ENCODE measurements around the gene PAX7. TPM values are rescaled to one million over a fixed set of nuclear protein-coding genes. Genes with fewer than 3 reads are reported as not detected.

PAX7 gene
- total and polyA plus RNA-seq, 2 experiments from 2014 or later = 0.03 TPM; not detected in 1

DNA sequence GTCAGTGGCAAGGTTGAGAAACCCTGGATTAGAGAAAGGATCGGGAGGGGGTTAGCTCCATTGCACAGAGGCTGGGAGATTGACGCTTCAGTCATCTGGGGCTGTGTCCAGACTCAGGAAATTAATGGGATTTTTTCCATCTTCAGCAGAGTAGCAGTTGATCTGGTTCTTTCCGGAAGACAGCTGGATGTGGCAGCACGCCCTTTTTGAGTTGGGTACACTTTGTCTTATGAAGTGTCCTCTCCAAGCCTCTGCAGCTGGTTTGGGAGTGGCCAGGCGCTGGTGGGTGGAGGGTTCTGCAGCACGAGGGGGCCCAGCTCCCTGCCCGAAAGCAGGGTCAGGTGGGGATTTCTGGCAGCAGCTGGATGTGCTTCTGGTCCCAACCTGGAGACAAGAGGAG lies 133.7 kb downstream of the PAX7 start:
- TF ChIP-seq ZNF114 (CRISPR knock-in tag; IDR thresholded peaks at IDR 0.05) = no peak
- TF ChIP-seq POLR2AphosphoS5 (IDR thresholded peaks at IDR 0.05; ENCODE audit: low read depth) = no peak
- no peak for TF ChIP-seq EZH2 (IDR thresholded peaks at IDR 0.05; ENCODE audit: low read depth, unreplicated experiment)
- no peak for TF ChIP-seq JUNB (IDR thresholded peaks at IDR 0.05; ENCODE audit: unreplicated experiment)
- no peak for TF ChIP-seq STAT1 (IDR thresholded peaks at IDR 0.05; ENCODE audit: unreplicated experiment)
- TF ChIP-seq, protein P1, sequence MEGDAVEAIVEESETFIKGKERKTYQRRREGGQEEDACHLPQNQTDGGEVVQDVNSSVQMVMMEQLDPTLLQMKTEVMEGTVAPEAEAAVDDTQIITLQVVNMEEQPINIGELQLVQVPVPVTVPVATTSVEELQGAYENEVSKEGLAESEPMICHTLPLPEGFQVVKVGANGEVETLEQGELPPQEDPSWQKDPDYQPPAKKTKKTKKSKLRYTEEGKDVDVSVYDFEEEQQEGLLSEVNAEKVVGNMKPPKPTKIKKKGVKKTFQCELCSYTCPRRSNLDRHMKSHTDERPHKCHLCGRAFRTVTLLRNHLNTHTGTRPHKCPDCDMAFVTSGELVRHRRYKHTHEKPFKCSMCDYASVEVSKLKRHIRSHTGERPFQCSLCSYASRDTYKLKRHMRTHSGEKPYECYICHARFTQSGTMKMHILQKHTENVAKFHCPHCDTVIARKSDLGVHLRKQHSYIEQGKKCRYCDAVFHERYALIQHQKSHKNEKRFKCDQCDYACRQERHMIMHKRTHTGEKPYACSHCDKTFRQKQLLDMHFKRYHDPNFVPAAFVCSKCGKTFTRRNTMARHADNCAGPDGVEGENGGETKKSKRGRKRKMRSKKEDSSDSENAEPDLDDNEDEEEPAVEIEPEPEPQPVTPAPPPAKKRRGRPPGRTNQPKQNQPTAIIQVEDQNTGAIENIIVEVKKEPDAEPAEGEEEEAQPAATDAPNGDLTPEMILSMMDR (conservative IDR thresholded peaks at IDR 0.05; ENCODE audit: low read depth in 2 of 2) = no peak
- no peak for TF ChIP-seq ZNF331 (CRISPR knock-in tag; IDR thresholded peaks at IDR 0.05; ENCODE audit: low read depth)
- no peak for TF ChIP-seq CREB1 (CRISPR knock-in tag; IDR thresholded peaks at IDR 0.05; ENCODE audit: low read depth)
- TF ChIP-seq, protein P2, sequence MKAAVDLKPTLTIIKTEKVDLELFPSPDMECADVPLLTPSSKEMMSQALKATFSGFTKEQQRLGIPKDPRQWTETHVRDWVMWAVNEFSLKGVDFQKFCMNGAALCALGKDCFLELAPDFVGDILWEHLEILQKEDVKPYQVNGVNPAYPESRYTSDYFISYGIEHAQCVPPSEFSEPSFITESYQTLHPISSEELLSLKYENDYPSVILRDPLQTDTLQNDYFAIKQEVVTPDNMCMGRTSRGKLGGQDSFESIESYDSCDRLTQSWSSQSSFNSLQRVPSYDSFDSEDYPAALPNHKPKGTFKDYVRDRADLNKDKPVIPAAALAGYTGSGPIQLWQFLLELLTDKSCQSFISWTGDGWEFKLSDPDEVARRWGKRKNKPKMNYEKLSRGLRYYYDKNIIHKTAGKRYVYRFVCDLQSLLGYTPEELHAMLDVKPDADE (IDR thresholded peaks at IDR 0.05) = no peak
- TF ChIP-seq NANOG (IDR thresholded peaks at IDR 0.05; ENCODE audit: borderline replicate concordance) = no peak
- TF ChIP-seq, protein P3, sequence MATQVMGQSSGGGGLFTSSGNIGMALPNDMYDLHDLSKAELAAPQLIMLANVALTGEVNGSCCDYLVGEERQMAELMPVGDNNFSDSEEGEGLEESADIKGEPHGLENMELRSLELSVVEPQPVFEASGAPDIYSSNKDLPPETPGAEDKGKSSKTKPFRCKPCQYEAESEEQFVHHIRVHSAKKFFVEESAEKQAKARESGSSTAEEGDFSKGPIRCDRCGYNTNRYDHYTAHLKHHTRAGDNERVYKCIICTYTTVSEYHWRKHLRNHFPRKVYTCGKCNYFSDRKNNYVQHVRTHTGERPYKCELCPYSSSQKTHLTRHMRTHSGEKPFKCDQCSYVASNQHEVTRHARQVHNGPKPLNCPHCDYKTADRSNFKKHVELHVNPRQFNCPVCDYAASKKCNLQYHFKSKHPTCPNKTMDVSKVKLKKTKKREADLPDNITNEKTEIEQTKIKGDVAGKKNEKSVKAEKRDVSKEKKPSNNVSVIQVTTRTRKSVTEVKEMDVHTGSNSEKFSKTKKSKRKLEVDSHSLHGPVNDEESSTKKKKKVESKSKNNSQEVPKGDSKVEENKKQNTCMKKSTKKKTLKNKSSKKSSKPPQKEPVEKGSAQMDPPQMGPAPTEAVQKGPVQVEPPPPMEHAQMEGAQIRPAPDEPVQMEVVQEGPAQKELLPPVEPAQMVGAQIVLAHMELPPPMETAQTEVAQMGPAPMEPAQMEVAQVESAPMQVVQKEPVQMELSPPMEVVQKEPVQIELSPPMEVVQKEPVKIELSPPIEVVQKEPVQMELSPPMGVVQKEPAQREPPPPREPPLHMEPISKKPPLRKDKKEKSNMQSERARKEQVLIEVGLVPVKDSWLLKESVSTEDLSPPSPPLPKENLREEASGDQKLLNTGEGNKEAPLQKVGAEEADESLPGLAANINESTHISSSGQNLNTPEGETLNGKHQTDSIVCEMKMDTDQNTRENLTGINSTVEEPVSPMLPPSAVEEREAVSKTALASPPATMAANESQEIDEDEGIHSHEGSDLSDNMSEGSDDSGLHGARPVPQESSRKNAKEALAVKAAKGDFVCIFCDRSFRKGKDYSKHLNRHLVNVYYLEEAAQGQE (IDR thresholded peaks at IDR 0.05; ENCODE audit: unreplicated experiment) = no peak
- TF ChIP-seq EZH2phosphoT487 (IDR thresholded peaks at IDR 0.05; ENCODE audit: unreplicated experiment) = no peak
- TF ChIP-seq, protein P4, sequence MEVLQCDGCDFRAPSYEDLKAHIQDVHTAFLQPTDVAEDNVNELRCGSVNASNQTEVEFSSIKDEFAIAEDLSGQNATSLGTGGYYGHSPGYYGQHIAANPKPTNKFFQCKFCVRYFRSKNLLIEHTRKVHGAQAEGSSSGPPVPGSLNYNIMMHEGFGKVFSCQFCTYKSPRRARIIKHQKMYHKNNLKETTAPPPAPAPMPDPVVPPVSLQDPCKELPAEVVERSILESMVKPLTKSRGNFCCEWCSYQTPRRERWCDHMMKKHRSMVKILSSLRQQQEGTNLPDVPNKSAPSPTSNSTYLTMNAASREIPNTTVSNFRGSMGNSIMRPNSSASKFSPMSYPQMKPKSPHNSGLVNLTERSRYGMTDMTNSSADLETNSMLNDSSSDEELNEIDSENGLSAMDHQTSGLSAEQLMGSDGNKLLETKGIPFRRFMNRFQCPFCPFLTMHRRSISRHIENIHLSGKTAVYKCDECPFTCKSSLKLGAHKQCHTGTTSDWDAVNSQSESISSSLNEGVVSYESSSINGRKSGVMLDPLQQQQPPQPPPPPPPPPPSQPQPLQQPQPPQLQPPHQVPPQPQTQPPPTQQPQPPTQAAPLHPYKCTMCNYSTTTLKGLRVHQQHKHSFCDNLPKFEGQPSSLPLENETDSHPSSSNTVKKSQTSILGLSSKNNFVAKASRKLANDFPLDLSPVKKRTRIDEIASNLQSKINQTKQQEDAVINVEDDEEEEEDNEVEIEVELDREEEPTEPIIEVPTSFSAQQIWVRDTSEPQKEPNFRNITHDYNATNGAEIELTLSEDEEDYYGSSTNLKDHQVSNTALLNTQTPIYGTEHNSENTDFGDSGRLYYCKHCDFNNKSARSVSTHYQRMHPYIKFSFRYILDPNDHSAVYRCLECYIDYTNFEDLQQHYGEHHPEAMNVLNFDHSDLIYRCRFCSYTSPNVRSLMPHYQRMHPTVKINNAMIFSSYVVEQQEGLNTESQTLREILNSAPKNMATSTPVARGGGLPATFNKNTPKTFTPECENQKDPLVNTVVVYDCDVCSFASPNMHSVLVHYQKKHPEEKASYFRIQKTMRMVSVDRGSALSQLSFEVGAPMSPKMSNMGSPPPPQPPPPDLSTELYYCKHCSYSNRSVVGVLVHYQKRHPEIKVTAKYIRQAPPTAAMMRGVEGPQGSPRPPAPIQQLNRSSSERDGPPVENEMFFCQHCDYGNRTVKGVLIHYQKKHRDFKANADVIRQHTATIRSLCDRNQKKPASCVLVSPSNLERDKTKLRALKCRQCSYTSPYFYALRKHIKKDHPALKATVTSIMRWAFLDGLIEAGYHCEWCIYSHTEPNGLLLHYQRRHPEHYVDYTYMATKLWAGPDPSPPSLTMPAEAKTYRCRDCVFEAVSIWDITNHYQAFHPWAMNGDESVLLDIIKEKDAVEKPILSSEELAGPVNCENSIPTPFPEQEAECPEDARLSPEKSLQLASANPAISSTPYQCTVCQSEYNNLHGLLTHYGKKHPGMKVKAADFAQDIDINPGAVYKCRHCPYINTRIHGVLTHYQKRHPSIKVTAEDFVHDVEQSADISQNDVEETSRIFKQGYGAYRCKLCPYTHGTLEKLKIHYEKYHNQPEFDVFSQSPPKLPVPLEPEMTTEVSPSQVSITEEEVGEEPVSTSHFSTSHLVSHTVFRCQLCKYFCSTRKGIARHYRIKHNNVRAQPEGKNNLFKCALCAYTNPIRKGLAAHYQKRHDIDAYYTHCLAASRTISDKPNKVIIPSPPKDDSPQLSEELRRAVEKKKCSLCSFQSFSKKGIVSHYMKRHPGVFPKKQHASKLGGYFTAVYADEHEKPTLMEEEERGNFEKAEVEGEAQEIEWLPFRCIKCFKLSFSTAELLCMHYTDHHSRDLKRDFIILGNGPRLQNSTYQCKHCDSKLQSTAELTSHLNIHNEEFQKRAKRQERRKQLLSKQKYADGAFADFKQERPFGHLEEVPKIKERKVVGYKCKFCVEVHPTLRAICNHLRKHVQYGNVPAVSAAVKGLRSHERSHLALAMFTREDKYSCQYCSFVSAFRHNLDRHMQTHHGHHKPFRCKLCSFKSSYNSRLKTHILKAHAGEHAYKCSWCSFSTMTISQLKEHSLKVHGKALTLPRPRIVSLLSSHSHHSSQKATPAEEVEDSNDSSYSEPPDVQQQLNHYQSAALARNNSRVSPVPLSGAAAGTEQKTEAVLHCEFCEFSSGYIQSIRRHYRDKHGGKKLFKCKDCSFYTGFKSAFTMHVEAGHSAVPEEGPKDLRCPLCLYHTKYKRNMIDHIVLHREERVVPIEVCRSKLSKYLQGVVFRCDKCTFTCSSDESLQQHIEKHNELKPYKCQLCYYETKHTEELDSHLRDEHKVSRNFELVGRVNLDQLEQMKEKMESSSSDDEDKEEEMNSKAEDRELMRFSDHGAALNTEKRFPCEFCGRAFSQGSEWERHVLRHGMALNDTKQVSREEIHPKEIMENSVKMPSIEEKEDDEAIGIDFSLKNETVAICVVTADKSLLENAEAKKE (CRISPR knock-in tag; IDR thresholded peaks at IDR 0.05) = no peak
- peaks cover 6% of the 10 kb centered on the region for H3K27me3 Mint-ChIP-seq (ENCODE audit: insufficient read depth, low read depth, poor library complexity)
- H3K9me3 Mint-ChIP-seq = peaks cover 8% of the 10 kb centered on the region; the same call in 2 of the 3 replicates
- no peaks in the 10 kb centered on the region for H4K20me1 ChIP-seq (replicated peaks; ENCODE audit: insufficient read depth)
- no peaks in the 10 kb centered on the region; the same call in 1 of the 2 replicates for H3K36me3 ChIP-seq (ENCODE audit: insufficient read depth)
- no peaks in the 10 kb centered on the region for H3K27me3 ChIP-seq (ENCODE audit: insufficient read depth)
- H3K27ac ChIP-seq (ENCODE audit: low read depth) = no peak overlapping the region
- H3K4me2 ChIP-seq = no peak overlapping the region
- H3K4me3 ChIP-seq = no peak overlapping the region
- no peaks in the 10 kb centered on the region for H3K4me1 ChIP-seq (ENCODE audit: insufficient read depth)
- no peak for DNase-seq (ENCODE audit: low spot score)
- H3K4me3 Mint-ChIP-seq = no peak overlapping the region
- no peak overlapping the region for H3K27ac Mint-ChIP-seq
- no peaks in the 10 kb centered on the region for H3K4me1 Mint-ChIP-seq
- H3K9me2 ChIP-seq (ENCODE audit: insufficient read depth) = no peaks in the 10 kb centered on the region
- no peaks in the 10 kb centered on the region for H3K79me2 ChIP-seq (replicated peaks; ENCODE audit: insufficient read depth)
- H3F3A ChIP-seq (replicated peaks; ENCODE audit: low read depth) = no peaks in the 10 kb centered on the region
- ATAC-seq = no peak
- no peak overlapping the region for H2AFZ ChIP-seq
- no peaks in the 10 kb centered on the region for H3K36me3 Mint-ChIP-seq (ENCODE audit: low read depth)
